GM18507 (cell line): ENCODE measurements around the gene ASAP2.
"Not testable (repeated sequence)": the region's sequence is repeated elsewhere in the genome, so short reads cannot be mapped to it uniquely, and the experiment has no call there.

ENCODE experiments used
- DNase-seq: peaks from one replicate; pipeline ENCODE4 v3.0.0; 2011; ENCODE audit warnings: low read depth; ENCODE audit not compliant: insufficient read length; ENCODE audit errors: extremely low spot score
- FAIRE-seq: peaks from 2 replicates; lab custom pipeline; 2011; peaks lifted over from hg19 to GRCh38; lab: Jason Lieb, UNC

Gene ASAP2

DNA sequence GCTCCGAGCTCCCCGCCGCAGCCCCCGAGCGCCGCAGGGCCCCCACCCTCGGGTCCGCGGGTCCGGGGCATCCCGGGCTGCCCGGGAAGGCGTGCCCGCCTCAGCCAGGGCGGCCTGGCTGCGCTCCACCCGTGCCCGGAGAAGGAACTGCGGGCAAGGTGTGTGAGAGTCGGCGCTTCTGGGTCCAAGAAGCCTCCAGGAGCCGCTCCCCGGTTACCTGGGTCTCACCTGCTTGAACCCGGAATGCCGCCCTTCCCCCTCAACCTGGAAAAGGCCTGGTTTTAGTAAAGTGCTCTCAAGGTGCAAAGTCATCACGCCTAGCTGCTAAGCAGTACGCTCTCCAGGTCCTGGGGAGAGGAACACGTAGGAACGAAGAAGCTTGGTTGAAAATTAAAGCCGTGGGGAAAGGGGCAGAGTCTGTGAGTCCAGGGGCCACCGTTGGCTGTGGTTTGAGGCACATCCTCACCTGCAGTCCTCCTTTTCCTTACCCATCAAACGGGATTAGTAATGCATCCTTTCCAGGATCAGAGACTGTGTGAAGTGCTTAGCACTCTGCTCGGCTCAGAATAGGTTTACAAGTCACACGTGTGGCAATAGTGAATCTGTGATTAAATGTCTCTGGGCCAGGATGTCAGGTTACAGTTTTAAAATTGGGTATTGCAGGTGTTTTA is 1.2 kb downstream of the ASAP2 start:
- no peak for FAIRE-seq
- no peak for DNase-seq

DNA sequence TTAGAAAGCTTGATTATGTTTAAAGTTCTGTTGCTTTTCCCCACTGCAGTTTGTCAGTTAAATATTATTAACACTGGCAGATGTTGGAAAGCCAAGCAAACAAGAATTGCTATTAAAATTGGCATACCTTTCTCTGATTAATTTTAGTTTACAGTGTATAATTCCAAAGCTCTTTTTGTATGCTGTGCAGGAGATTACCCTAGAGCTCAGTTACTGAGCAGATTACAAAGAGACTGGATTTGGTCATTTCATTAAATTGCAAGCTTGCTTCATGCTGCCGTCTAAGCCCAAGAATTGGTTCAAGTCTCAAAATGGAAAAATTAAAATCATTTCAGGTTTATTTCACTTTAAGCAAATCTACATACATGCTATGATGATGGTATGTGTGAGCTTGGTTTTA is 2.3 kb downstream of the ASAP2 start:
- FAIRE-seq (no peak), DNase-seq (no peak)

- DNase-seq (no peak), FAIRE-seq (no peak)
Observed at GRCh38 chr2:9210030-9210429, 3.4 kb downstream of the ASAP2 start.

DNA sequence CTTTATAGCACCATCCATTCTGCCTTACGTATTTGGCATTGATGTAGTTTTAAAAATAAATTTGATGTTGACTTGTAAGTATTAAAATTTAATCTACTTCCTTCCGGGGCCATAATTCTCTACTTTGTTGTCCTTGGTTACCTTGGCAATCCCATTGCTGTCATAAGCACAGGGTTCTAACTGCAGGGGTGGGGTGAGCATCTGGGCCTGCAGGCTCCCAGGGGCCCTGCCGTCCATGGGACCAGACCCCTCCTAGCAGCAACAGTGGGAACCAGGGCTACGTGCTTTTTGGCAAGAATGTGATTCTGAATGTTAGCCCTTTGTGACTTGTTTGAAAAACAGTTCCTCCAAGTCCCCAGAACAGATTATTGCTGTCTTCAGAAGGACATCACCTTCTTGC is 4.9 kb downstream of the ASAP2 start:
- DNase-seq = no peak

DNA sequence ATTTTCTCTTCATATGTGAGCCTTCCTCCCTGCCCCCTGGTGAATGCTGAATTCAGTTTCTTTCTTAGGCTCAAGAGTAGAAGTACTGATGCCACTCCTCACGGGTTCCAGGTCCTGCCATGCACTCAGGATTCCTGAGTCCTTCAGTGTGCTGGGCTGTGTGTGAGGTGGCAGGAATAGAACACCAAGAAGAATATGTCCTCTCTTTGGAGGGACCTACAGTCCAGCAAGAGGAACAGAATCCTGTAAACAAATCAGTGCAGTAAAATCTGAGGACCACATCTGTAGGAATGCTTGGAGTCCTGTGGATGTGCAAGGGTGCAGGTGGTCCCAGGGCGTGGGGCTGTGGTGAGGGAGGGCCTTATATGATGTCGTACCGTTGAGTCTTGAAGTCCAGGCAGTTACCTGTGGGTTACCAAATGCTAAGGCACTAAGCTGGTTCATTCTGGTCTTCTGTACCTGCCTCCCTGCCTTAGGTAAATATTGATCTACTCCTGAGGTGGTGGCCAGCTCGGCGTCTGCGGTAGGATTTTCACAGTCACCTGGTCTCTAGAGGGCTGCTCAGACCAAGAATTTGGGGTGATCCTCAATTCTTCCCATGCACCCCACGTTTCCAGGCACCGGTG is 5.5 kb downstream of the ASAP2 start:
- DNase-seq = no peak
- no peak for FAIRE-seq

More for the DNA sequence above, 4.9 kb downstream of the ASAP2 start:
- no peak for FAIRE-seq

DNA sequence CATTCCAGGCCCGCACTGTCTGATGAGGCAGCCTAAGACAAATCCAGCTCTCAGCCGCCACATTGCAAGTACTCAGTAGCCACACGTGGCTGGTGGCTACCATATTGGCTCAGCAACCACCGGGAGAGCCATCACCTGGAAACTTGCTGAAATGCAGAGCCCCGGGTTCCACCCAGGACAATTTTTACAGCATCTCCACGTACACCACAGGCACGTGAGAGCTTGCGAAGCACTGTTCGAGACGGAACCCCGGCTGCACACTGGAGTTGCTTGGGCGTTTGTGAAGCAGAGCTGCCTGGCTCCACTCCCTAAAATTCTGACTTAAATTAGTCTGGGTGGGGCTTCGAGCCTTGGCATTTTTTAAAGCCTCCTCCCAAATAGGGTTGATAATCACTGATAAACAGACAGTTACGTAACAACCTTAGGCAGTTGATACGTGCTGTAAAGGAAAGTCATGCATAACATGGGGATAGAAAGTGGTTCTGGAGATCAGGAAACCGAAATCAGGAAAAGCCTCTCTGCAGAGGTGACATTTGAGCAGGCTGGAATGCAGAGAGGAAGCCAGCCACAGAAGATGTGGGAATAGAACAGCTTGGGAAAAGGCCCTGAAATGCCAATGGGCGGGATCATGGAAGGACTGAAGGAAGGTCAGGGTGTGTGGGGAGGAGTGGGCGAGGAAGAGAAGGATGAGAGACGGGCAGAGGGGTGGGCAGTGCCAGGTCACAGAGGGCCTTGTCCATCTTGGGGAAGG is 6.2 kb downstream of the ASAP2 start:
- FAIRE-seq (no peak), DNase-seq (no peak)

DNA sequence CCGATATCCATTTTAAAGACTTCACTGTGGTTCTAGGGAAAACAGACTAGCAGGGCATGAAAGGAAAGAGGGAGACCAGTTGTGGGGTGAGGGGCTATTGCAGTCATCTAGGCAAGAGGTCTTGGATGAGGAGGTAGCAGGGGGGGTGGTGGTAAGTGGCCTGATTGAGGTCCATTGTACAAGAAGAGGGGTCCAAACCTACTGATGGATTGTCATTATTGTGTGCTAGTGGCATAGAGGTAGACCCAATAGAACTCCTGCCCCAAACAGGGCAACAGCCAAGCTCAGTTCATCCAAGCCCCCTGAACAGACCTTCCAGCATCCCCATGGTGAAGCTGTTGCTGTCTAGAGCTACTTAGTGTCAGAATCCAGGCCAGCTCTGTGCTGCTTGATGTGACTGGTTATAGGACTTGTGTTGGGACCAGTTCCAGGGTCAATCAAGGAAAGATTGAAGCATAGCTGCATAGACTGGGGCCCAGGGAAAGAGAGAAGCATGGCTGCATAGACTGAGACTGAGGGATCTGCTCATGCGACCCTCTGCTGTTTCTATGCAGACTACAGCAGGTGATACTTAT is 7.0 kb downstream of the ASAP2 start:
- FAIRE-seq (no peak), DNase-seq (no peak)

DNA sequence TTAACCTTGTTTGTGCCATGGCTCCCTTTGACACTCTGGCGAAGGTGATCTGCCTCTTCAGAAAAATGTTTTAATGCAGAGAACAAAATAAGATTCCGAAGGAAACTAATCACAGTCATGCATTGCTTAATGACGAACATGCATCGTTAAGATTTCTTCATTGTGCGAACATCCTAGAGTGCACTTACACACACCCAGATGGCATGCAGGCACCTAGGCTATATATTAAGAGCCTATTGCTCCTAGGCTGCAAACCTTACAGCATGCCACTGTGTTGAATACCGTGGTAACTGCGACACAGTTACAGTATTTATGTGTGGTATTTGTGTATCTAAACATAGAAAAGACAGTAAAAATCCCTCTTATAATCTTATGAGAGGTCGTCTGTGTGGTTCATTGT is 8.3 kb downstream of the ASAP2 start:
- FAIRE-seq = no peak

GRCh38 chr2:9215680-9216079 is 9.1 kb downstream of the ASAP2 start:
- FAIRE-seq (no peak), DNase-seq (no peak)

More for the DNA sequence above, 8.3 kb downstream of the ASAP2 start:
- no peak for DNase-seq

DNA sequence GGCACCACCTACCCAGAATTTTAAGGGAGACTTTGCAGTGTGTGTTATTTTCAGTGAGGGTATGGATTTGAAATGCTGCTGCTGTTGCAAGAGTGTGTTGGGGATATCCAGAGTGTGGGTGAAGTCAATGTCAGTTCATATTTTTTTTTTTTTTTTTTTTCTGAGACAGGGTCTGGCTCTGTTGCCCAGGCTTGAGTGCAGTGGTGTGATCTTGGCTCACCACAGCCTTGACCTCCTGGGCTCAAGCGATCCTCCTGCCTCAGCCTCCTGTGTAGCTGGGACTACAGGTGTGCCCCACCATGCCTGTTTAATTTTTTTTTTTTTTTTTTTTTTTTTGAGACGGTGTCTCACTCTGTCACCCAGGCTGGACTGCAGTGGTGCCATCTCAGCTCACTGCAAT is 9.5 kb downstream of the ASAP2 start:
- FAIRE-seq, DNase-seq: not testable (repeated sequence)

GRCh38 chr2:9217838-9218770 is 11.5 kb downstream of the ASAP2 start:
- DNase-seq (no peak), FAIRE-seq (no peak)

DNA sequence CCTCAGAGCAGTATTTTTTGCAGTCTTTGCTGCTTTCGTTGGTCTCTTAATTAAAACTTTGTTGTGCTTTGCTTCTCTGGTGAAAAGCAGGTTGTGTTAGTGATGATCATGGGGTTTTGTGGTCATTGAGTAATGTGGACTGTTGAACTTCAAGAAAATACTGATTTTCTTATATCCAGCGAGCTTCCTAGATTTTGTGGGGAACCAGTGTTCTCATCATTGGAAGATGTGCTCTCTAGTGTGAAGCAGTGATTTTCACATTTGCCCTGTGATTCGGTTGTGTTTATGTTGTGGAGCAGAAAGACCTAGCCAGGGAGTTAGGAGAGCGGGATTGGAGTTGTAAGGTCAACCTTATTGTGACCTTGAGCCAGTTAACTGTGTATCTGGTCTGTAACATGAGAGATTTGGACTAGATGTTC is 12.4 kb downstream of the ASAP2 start:
- FAIRE-seq = no peak
- DNase-seq = no peak

DNA sequence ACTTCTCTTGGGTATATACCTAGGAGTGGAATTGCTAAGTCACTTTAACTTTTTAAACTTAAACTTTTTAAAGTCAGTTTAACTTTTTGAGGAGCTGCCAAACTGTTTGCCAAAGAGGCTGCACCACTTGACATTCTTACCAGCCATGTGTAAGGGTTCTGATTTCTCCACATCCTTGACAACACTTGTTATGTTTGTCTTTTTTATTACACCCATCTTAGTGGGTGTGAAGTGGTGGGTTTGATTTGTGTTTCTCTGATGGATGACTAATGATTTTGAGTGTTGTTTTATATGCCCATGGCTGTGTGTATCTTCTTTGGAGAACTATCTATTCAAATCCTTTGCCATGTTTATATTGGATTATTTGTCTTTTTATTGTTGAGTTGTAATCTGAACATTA is 13.6 kb downstream of the ASAP2 start:
- no peak for DNase-seq
- no peak for FAIRE-seq

DNA sequence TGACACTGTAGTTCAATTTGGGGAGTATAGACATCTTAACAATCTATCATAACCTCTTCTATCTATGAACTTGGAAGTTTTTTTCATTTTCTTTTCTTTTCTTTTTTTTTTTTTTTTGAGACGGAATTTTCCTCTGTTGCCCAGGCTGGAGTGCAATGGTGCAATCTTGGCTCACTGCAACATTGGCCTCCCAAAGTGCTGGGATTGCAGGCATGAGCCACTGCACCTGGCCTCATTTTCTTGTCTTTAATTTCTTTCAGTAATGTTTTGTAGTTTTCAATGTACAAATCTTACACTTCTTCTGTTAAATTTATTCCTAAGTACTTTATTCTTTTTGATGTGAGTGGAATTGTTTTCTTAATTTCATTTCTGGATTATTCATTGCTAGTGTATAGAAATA is 14.6 kb downstream of the ASAP2 start:
- DNase-seq (no peak), FAIRE-seq (no peak)

DNA sequence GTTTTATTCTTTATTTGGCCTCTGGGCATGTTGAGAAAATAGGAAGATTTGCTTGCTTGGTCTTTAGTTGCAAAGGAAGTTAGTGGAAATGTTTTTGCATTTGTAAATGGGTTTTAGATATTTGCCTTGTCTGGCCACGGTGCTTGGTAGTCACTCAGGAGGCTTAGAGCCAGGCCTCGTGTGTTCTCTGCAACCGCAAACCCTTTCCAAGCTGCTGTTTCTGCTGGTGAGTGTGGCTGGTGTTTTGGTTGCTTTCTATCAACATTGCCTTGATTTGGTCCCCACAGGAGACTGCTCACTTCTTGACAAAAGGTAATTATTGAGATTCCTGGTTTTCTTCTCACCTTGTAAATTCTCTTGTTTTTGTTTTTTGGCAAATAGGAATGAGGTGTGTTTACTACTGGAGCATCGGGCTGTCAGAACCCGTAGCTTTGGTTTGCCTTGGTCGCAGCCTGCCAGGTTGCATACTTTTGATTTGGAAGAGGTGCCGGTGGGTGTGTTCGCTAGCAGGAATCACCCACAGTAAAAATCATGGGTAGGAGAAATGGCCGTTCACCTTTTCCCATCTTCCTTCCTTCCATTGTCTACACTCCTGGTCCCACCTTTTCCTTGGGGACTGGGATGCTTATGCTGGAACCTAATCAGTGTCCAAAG is 15.8 kb downstream of the ASAP2 start:
- FAIRE-seq = no peak
- no peak for DNase-seq

DNA sequence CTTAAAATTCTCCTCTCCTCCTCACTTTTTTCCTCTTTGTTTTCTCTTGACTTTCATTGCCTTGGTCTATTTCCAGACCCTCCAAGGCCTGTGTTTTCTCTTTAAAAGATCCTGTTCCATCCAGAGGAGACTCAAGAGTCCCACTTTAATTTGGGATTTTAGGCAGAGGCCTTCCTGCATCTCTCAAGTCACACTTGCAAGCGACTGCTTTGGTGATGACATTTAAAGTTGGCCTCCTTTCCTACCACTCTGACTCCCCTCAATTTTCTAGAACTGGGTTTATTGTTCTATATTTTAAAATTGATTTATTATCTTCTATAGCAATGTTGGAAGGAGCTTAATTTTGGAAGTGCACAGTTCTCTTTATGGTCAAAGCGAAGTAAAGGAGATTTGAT is 16.3 kb downstream of the ASAP2 start:
- FAIRE-seq = no peak
- no peak for DNase-seq

DNA sequence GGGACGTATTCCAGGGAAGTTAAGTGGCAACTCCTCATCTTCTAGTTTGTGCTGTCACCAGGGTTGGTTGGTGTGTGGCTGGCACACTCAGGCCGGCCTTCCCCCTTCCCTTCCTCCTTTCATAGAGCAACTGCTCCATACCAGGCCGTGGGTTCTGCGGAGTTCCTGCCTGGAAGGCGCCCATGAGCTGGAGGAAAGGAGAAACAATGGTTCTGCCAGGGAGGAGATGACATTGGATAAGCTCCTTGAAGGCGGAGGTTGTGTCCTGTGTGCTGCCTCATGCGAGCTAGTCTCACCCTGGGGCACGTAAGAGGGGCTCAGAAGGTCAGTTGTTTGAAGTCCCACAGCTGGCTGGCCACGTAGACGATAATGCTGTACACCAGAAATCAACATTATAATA is 19.2 kb downstream of the ASAP2 start:
- DNase-seq (no peak), FAIRE-seq (no peak)

GRCh38 chr2:9226458-9227380 is 20.1 kb downstream of the ASAP2 start:
- FAIRE-seq = no peak

More at GRCh38 chr2:9226458-9227380, 20.1 kb downstream of the ASAP2 start:
- DNase-seq = no peak
